ENCODE results near the gene DDX10. TPM values are rescaled to one million over a fixed set of nuclear protein-coding genes. Genes with fewer than 3 reads are reported as not detected.

The DDX10 gene
- polyA plus RNA-seq, 1 of the 3 experiments (the other 2 are of a cell fraction): 35.8 TPM

- Histone ChIP-seq H2AFZ (ENCODE audit: low read depth) (no peak overlapping the region), H3F3A (replicated peaks; ENCODE audit: insufficient read depth) (no peaks in the 10 kb centered on the region), H3K36me3 (replicated peaks in 1 of 2; ENCODE audit: control insufficient read depth in 1 of 2, insufficient read depth in 2 of 2, low read length in 1 of 2) (peaks cover 0 to 6% of the 10 kb centered on the region in 2 experiments), H4K20me1 (ENCODE audit: insufficient read depth) (no peaks in the 10 kb centered on the region), H3K27ac (ENCODE audit: low read depth in 2 of 2, low read length in 1 of 2) (no peak overlapping the region), H3K9ac (no peak overlapping the region), H3K4me1 (ENCODE audit: control insufficient read depth in 1 of 2, insufficient read depth in 2 of 2, low read depth in 1 of 2, low read length in 1 of 2) (peaks cover 0 to 4% of the 10 kb centered on the region in 2 experiments; a peak in 3 of 4 replicates), H3K27me3 (ENCODE audit: insufficient read depth) (no peaks in the 10 kb centered on the region), H3K79me2 (ENCODE audit: insufficient read depth) (peaks cover 25% of the 10 kb centered on the region), H3K4me2 (no peak overlapping the region), H3K9me3 (no peaks in the 10 kb centered on the region), H3K9me2 (no peaks in the 10 kb centered on the region), H3K4me3 (ENCODE audit: low read depth in 2 of 2, low read length in 1 of 2) (no peak overlapping the region)
- ChIA-PET CTCF (interaction anchor here (1.4 to 4.1 kb wide), 3 partner anchors 11 to 24 kb away, joined by 3 to 15 read pairs (median 3); no protein-coding TSS in a partner anchor), POLR2A (no interaction called here)
- DNase-seq: no peak
- WGBS (ENCODE audit: low lambda C conversion rate): 97% methylated on average over 3 of the region's 3 CpGs
- TF ChIP-seq FOXM1 (IDR thresholded peaks at IDR 0.05; ENCODE audit: low read depth) (no peak), USF2 (IDR thresholded peaks at IDR 0.05; ENCODE audit: borderline replicate concordance, low read depth, low read length) (no peak), RFX5 (IDR thresholded peaks at IDR 0.05; ENCODE audit: low read length) (no peak), YY1 (IDR thresholded peaks at IDR 0.05; ENCODE audit: low read depth) (no peak)
Observed at GRCh38 chr11:108757630-108758029, 92.8 kb downstream of the DDX10 start.

- H3K4me1 ChIP-seq (ENCODE audit: control insufficient read depth in 1 of 2, insufficient read depth in 2 of 2, low read depth in 1 of 2, low read length in 1 of 2): peaks cover 0 to 4% of the 10 kb centered on the region in 2 experiments; a peak in 3 of 4 replicates
- CTCF ChIA-PET: interaction anchor here (0.9 to 4.1 kb wide), 3 partner anchors 18 to 89 kb away, joined by 3 to 15 read pairs (median 3); no protein-coding TSS in a partner anchor
- 87% methylated on average over 2 of the region's 2 CpGs for WGBS (ENCODE audit: low lambda C conversion rate)
Observed at GRCh38 chr11:108758458-108758857, 93.6 kb downstream of the DDX10 start.

More at GRCh38 chr11:108758458-108758857, 93.6 kb downstream of the DDX10 start:
- POLR2A ChIA-PET: no interaction called here
- Histone ChIP-seq H4K20me1 (ENCODE audit: insufficient read depth) (no peaks in the 10 kb centered on the region), H3K27me3 (ENCODE audit: insufficient read depth) (no peaks in the 10 kb centered on the region), H2AFZ (ENCODE audit: low read depth) (no peak overlapping the region), H3F3A (replicated peaks; ENCODE audit: insufficient read depth) (no peaks in the 10 kb centered on the region), H3K9me2 (no peaks in the 10 kb centered on the region), H3K79me2 (ENCODE audit: insufficient read depth) (peaks cover 25% of the 10 kb centered on the region), H3K9ac (no peak overlapping the region), H3K27ac (ENCODE audit: low read depth in 2 of 2, low read length in 1 of 2) (no peak overlapping the region), H3K4me2 (no peak overlapping the region), H3K4me3 (ENCODE audit: low read depth in 2 of 2, low read length in 1 of 2) (no peak overlapping the region), H3K36me3 (replicated peaks in 1 of 2; ENCODE audit: control insufficient read depth in 1 of 2, insufficient read depth in 2 of 2, low read length in 1 of 2) (peaks cover 0 to 6% of the 10 kb centered on the region in 2 experiments), H3K9me3 (no peaks in the 10 kb centered on the region)
- no peak for TF ChIP-seq JUND (IDR thresholded peaks at IDR 0.05)
- no peak for TF ChIP-seq MEF2A (IDR thresholded peaks at IDR 0.05; ENCODE audit: borderline replicate concordance, low read depth)
- TF ChIP-seq ELF1 (IDR thresholded peaks at IDR 0.05): no peak
- no peak for TF ChIP-seq RXRA (IDR thresholded peaks at IDR 0.05; ENCODE audit: borderline replicate concordance, low read depth)
- no peak for TF ChIP-seq POLR2AphosphoS5 (IDR thresholded peaks at IDR 0.05; ENCODE audit: low read depth, low read length)
- TF ChIP-seq TCF12 (IDR thresholded peaks at IDR 0.05): no peak
- TF ChIP-seq PBX3 (IDR thresholded peaks at IDR 0.05): no peak
- no peak for TF ChIP-seq FOSL2 (IDR thresholded peaks at IDR 0.05; ENCODE audit: borderline replicate concordance, low read depth)
- no peak for TF ChIP-seq ZBTB33 (IDR thresholded peaks at IDR 0.05; ENCODE audit: borderline replicate concordance, low read depth)
- no peak for TF ChIP-seq EP300 (IDR thresholded peaks at IDR 0.05; ENCODE audit: borderline replicate concordance in 1 of 2, low read depth in 1 of 2, low read length in 1 of 2)
- TF ChIP-seq SIN3A (IDR thresholded peaks at IDR 0.05; ENCODE audit: borderline replicate concordance, low read depth, low read length): no peak
- no peak for TF ChIP-seq GATA2 (CRISPR knock-in tag; IDR thresholded peaks at IDR 0.05)
- no peak for TF ChIP-seq TAF1 (IDR thresholded peaks at IDR 0.05; ENCODE audit: borderline replicate concordance, low read depth, low read length)
- no peak for TF ChIP-seq FOXJ3 (CRISPR knock-in tag; IDR thresholded peaks at IDR 0.05)
- DNase-seq: no peak

Measured in SK-N-SH (cell line).